ENCODE measurements around the gene JAKMIP2.
A peak's percentile ranks its signal among the peaks of the same experiment; 100 is the strongest.
"Not testable (repeated sequence)": the region's sequence is repeated elsewhere in the genome, so short reads cannot be mapped to it uniquely, and the experiment has no call there.

Gene JAKMIP2

DNA sequence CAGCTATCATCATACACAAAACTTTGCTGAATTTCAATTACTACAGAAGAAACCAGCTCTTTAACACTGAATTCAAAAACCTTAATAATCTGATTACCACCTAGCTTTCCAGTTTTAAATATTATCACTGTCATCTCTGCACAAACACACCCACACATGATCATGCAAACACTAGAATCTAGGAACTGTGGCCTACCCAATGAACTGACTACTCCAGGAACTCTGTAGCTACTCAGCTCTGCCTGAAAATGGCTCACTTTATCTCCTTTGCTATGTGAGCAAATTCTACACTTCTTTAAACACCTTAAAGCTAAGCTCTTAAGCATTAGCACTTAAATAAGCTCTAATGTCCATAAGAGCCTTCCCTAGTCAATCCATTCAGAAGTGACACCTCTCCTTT lies 149.4 kb downstream of the JAKMIP2 start:
- in situ Hi-C loops (cut with MboI; ENCODE audit: low pct_unique_long_range_greater_than_20kb, low sequenced_read_pairs): no loop called here
- DNase-seq: no peak

DNA sequence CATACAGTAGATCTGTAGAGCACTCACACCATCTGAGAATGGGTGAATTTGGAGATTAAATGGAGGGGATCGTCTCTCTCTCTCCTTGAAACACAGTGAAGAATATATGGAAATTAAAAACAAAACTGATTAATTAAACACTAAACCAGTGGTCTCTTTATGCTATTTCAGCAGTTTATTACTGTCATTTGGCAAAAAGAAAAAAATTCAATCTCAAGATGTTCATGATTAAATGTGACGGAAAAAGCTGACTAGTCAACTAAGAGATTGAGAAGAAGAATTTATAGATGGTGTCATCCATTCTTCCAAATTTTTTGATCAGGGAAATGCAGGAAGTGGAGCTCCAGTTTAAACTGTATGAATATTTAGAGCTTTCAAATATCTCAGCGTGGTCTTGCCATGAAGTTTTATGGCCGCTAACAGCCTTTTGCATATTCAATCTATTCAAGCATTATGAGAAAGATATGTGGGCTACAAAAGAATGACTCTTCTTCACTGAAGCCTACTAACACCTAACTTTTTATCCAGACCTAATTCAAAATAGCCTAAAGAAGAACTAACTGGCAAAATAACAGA lies 151.0 kb downstream of the JAKMIP2 start:
- DNase-seq: no peak
- in situ Hi-C loops (cut with MboI; ENCODE audit: low pct_unique_long_range_greater_than_20kb, low sequenced_read_pairs): no loop called here

DNA sequence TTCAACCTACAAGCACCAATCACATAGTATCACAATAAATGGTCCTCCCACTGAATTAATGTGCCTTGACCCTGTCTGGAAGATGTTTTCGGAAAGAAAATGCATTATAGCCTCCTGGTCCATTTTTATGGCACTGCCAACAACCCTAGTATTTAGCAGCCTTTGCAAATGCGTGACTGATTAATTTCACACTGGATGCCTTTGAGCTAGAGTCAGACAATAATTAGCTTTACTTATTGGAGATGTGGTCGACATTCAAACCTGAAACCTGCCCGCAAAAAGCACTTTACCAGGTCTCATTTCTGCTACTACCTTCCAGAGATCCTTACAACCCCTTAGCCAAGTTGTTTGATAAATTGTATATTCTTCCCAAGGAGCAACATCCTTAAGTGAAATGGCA lies 153.3 kb downstream of the JAKMIP2 start:
- in situ Hi-C loops (cut with MboI; ENCODE audit: low pct_unique_long_range_greater_than_20kb, low sequenced_read_pairs): no loop called here
- DNase-seq: no peak

DNA sequence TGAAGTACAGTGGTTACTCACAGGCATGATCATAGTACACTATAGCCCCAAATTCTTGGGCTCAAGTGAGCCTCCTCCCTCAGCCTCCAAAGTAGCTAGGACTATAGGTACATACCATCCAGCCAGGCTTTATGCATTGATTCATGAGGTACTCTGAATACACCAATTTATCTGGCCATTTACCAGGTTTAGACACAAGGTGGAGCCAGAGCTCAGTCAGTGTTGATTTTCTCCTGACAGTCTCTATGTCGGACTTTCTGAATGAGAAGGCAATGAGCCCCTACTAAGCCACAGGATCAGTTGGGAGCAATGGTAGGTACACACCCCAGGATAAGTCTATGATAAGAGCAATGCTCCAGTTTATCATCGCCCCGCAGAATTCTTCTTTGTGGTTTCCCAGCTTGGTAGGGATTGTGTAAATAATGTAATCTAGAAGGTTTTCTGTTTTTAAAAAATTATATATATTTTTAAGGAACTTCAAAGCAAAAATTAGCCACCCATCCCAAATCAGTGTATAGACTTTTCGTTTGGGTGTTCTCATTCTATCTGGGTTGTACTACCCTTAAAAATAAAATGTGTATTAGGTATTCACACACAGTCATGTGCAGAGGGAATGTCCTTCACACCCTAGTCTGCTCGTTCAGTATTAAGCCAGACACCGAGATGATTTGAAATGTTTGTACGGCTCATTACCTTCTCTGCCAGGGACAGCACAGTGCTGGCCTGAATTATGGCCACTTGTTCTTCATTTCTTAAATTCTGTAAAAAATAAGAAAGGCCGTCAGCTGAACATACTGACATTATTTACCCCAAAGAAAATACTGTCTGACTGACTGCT lies 154.3 kb downstream of the JAKMIP2 start:
- in situ Hi-C loops (cut with MboI; ENCODE audit: low pct_unique_long_range_greater_than_20kb, low sequenced_read_pairs): no loop called here

DNA sequence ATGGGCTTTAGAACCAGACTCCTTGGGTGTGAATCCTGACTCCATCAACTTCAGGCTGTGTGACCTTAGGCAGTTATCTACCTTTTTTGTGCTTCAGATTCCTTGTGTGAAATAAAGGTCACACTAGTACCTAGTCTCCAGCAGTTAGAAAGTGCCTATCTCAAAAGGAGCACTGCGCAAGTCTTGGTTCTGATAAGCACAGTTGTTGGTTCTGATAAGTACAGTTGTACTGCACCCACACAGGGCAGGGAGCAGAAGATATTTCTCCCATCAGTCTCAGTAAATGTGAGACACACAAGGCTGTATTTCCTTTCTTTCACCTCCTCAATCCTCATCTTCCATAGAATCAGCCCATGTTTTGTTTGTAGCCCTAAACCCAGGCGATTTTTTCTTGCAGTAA lies 156.1 kb downstream of the JAKMIP2 start:
- no peak for DNase-seq
- in situ Hi-C loops (cut with MboI; ENCODE audit: low pct_unique_long_range_greater_than_20kb, low sequenced_read_pairs): no loop called here

More for the DNA sequence above, 154.3 kb downstream of the JAKMIP2 start:
- peak; percentile 61 for DNase-seq

DNA sequence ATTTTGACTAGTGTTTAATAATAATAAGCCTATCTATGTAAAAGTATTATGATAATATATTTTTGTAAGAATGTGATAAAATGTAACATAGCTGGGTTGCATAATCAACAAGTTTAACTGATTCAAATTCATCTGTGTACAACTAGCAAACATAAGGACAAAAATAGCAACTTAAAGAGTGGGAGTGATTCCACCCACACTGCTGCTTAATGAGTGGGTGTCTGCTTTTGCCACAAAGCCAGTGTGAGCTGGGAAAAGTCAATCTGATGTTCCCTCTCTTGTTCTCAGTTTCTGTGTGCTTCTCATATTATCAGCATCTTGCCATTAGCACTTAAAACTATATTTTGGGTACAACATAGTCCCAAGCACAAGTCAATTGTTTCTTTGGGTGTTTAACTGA lies 161.5 kb downstream of the JAKMIP2 start:
- no peak for DNase-seq
- in situ Hi-C loops (cut with MboI; ENCODE audit: low pct_unique_long_range_greater_than_20kb, low sequenced_read_pairs): no loop called here

DNA sequence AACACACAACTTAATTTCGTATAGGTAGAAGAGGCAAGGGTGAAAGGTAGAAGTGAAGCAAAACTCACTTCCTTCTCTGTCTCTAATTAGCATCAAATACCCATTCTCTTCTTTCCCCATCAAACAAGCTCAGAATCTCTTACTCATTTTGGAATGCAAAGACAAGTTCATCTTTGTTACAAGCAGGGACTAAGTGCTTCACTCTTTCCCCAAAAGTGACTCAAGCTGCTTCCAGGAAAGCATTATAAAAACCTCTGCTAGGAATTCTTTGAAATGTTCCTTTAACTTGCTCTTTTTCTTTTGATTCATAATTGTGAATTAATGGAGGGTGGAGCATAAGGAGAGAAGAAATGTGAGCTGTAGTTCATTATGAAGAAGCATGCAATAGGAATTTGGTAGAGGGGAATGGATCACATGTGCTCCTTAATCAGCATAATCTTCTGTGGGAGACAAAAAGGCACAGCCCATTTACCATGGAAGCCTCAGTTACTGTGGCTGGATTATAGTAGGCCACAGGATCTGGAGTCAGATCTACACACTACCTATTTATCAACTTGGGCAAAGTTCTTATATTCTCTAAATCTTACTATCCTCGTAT lies 163.1 kb downstream of the JAKMIP2 start:
- in situ Hi-C loops (cut with MboI; ENCODE audit: low pct_unique_long_range_greater_than_20kb, low sequenced_read_pairs): no loop called here
- DNase-seq: no peak

DNA sequence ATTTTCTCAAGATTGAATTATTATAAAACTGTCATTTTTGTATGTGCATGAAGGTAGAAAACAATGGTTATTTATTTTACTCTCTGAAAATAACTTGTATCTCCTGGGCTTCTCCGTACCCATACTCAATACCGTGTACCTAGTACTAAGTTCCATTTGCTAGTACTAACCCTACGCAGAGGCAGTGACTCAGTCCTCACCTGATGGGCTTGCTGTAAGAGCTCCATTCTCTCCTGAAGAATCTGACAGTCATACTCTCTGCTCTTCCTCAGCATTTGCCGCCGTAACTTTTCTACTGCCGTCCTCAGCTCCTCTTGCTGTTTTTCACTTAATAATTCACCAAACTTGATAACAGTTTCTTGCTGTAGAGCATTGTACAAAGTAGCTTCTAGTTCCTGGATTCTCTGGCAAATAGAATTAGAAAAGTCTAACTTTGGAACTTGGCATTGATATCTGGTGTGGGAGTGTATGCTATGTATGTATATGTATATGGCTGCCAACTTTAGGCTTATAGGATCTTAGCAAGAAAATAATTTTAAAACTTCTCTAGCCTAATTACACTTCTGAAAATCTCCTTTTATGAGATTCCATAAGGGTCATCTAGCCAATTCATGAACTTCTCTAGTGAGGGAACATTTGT lies 164.7 kb downstream of the JAKMIP2 start:
- in situ Hi-C loops (cut with MboI; ENCODE audit: low pct_unique_long_range_greater_than_20kb, low sequenced_read_pairs): no loop called here
- no peak for DNase-seq

DNA sequence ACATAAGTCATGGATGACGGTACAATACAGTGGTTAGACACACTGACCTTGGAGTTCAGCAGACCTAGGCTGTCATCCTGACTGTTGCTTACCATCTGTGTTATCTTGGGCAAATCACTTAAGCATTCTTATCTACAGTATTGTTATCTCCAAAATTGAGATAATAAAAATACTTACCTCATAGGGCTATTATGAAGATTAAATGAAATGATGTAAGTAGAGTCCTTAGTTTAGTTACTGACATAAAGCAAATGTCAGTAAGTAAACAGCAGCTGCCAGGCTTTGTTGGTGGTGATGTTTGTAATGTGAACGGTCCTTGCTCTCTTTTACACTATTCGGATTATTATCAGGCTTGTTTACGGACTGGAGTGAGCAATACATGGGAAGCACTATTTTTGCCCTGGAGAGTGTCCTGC lies 165.3 kb downstream of the JAKMIP2 start:
- DNase-seq: no peak
- in situ Hi-C loops (cut with MboI; ENCODE audit: low pct_unique_long_range_greater_than_20kb, low sequenced_read_pairs): no loop called here

DNA sequence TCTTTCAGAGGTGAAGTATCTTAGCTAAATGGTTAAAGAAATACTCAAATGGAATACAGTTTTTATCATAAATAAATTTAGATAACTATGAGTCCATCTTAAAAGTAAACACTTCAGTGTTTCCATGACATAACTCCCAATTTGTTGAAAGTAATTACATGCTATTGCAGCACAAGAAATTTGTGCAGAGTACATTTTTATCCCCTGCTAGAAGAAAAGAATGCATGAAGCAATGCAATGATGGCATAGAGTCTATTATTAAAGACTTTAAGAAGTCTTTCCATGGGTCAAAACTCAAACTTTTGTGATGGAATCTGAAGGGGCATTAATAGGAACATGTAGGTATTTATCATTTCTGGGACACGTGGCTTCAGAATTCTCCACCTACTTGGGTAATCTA lies 166.1 kb downstream of the JAKMIP2 start:
- DNase-seq: no peak
- in situ Hi-C loops (cut with MboI; ENCODE audit: low pct_unique_long_range_greater_than_20kb, low sequenced_read_pairs): no loop called here

DNA sequence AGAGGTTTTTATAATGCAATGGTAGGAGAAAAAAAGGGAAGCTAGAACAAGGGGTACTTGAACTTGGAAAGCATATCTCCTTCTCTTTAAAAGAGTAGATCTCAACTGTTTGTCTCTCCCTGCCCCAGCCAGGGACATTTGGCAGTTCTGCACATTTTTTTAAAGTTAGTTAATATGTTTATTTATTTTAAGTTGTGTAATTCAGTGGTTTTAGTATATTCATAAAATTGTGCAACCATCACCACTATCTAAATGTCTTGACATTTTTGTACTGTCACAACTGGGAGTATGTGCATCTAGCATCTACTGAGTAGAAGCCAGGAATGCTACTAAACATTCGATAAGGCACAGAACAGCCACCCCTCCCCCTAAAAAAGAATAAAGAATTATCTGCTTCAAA lies 169.2 kb downstream of the JAKMIP2 start:
- DNase-seq: no peak
- in situ Hi-C loops (cut with MboI; ENCODE audit: low pct_unique_long_range_greater_than_20kb, low sequenced_read_pairs): no loop called here

DNA sequence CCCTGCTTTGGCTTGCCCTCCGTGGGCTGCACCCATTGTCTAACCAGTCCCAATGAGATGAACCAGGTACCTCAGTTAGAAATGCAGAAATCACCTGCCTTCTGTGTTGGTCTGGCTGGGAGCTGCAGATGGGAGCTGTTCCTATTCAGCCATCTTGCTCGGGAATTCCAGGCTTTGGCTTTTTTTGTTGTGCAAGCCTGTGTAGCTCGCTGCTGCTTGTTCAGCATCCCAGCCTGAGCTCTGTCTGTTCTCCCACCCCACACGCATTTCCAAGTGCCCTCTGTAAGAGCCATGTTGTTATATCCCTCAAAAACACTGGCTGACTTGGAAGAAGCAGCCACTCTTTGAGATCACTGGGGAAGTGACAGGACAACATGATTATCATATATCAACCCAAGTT lies 171.0 kb downstream of the JAKMIP2 start:
- in situ Hi-C loops (cut with MboI; ENCODE audit: low pct_unique_long_range_greater_than_20kb, low sequenced_read_pairs): no loop called here
- no peak for DNase-seq

DNA sequence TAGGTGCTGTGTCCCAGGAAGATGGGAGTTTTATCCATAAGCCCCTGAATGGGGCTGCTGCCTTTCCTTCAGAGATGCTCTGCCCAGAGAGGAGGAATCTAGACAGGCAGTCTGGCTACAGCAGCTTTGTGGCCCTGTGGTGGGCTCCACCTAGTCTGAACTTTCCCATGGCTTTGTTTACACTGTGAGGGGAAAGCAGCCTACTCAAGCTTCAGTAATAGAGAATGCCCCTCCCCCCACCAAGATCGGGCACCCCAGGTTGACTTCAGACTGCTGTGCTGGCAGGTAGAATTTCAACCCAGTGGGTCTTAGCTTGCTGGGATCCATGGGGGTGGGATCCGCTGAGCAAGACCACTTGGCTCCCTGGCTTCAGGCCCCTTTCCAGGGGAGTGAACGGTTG lies 171.7 kb downstream of the JAKMIP2 start:
- in situ Hi-C loops (cut with MboI; ENCODE audit: low pct_unique_long_range_greater_than_20kb, low sequenced_read_pairs): no loop called here

DNA sequence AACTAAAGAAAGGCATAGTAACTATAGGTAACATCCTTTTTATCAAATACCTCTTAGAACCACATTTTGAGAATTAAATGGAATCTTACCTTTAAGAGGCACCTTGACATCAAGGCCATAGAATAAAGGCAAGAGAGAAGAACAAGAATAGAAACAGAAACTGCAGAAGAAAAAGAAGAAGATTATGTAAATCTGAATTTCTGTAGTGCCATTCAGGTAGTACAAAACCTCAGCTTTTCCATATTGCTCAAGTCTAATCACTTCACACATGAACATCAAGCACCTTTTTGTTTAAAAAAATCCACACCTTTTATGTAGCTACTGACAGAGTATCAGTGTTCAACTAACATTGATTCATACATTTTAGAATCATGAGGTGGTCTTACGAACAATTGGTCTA lies 180.9 kb downstream of the JAKMIP2 start:
- DNase-seq: no peak
- in situ Hi-C loops (cut with MboI; ENCODE audit: low pct_unique_long_range_greater_than_20kb, low sequenced_read_pairs): no loop called here

More for the DNA sequence above, 171.7 kb downstream of the JAKMIP2 start:
- DNase-seq: no peak

DNA sequence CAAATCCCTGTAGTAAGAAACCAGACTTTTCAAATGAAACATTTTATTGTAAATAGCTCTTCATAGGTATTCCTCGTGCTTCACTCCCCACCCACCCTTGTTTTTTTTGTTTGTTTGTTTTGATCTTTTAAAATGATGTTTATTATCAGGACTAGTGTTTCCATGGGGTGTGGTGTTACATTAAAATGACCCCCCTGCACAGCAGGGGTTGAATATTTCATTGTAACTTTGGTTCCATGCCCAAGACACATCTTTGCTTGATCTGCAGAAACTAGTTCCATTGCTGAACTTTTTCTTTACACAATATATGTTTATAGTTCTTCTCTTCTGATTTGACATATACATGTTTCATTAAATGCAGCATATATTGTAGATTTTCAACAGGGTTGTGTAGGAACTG lies 191.4 kb downstream of the JAKMIP2 start:
- DNase-seq: no peak
- in situ Hi-C loops (cut with MboI; ENCODE audit: low pct_unique_long_range_greater_than_20kb, low sequenced_read_pairs): no loop called here

DNA sequence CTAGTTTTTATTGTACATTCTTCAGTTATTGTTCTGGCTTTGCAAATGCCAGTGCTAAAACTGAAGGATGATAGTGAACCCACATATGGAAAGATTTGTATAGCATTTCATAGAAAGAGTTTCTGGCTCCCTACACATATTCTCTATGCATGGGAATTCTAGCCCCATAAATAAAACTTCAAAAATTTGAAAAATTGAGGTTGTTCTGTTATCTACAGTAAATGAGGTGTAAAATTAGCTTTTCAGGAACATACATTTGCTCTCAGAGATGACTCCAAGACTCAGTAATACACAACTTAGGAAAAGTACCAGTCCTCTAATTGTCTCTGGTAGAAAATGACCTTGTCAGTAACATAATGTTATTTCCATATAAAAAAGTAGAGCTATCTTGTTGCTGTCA lies 192.4 kb downstream of the JAKMIP2 start:
- DNase-seq: no peak
- in situ Hi-C loops (cut with MboI; ENCODE audit: low pct_unique_long_range_greater_than_20kb, low sequenced_read_pairs): no loop called here

DNA sequence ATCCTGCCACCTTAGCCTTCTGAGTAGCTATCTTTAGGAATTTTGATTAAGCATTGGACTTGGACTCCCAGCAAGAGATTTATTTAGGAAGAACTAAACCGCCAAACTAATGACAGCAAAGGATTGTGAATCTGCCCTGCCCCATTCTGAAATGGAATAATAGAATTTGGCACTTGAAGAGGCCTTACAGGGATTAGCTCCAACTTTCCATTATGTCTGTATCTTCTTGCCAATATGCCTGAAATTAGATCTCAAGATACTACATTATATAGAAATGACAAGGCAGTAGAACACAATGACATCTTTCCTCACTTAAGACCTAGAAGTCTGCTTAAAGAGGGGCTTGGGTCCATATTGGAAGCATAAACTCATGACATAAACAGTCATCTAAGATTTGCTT lies 195.7 kb downstream of the JAKMIP2 start:
- in situ Hi-C loops (cut with MboI; ENCODE audit: low pct_unique_long_range_greater_than_20kb, low sequenced_read_pairs): no loop called here
- DNase-seq: no peak

DNA sequence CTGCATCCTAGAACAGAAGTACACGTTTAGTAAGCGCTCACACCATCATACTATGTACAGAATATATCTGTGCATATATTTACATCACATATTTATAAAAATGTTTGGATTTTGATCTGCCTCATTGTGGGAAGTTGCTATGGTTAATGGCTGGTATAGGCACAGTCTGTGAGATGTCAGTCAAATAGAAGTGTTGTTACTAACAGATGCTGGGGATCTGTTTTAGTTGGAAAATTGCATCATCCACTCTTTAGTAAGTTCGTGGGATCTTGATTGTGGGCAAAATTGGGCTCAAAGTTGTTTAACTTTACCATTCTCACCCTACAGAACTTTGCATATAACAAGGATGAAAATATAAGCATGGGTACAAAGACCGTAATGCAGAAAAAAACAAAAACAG lies 196.3 kb downstream of the JAKMIP2 start:
- in situ Hi-C loops (cut with MboI; ENCODE audit: low pct_unique_long_range_greater_than_20kb, low sequenced_read_pairs): no loop called here

DNA sequence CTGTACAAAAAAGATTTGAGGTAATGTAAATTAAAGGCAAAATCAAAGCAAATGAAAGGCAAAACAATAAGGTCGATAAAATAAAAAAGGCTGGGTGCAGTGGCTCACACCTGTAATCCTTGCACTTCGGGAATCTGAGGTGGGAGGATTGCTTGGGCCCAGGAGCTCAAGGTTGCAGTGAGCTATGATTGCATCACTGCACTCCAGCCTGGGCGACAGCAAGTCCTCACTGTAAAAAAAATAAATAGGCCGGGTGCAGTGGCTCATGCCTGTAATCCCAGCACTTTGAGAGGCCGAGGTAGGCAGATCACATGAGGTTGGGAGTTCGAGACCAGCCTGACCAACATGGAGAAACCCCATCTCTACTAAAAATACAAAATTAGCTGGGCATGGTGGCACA lies 200.3 kb downstream of the JAKMIP2 start:
- DNase-seq; in situ Hi-C loops (cut with MboI; ENCODE audit: low pct_unique_long_range_greater_than_20kb, low sequenced_read_pairs): not testable (repeated sequence)

More for the DNA sequence above, 196.3 kb downstream of the JAKMIP2 start:
- DNase-seq: no peak

DNA sequence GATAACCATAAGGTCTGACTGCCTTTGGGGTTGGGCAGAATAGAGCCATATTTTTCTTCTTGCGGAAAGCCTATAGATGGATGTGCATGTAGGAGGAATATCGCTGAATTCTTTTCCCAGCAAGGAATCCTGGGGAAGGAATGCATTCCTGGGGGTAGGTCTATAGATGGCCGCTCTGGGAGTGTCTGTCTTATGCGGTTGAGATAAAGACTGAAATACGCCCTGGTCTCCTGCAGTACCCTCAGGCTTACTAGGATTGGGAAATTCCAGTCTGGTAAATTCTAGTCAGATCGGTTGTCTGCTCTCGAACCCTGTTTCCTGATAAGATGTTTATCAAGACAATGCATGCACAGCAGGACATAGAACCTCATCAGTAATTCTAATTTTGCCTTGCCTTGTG lies 202.1 kb downstream of the JAKMIP2 start:
- DNase-seq; in situ Hi-C loops (cut with MboI; ENCODE audit: low pct_unique_long_range_greater_than_20kb, low sequenced_read_pairs): not testable (repeated sequence)

All from KBM-7 (cell line).